Loucy (cell line): ENCODE measurements around the gene PPFIBP2.

ENCODE experiments used
- H2AFZ ChIP-seq: fragments of 200-600 bp; sonication (generic); 2 replicates; pipeline ENCODE4 v1.6.0; 2016; ENCODE audit warnings: antibody characterized with exemption, mild to moderate bottlenecking, low read length, moderate library complexity
- H3F3A ChIP-seq: fragments of 200-600 bp; 2 replicates; pipeline ENCODE4 v1.6.0; 2016; ENCODE audit warnings: antibody characterized with exemption, low read depth, mild to moderate bottlenecking
- H3K27me3 ChIP-seq: fragments of 200-600 bp; sonication (generic); 2 replicates; pipeline ENCODE4 v1.6.1; 2014; ENCODE audit warnings: low read length, mild to moderate bottlenecking; ENCODE audit not compliant: insufficient read depth, poor library complexity, severe bottlenecking
- H3K36me3 ChIP-seq: fragments of 200-600 bp; sonication (generic); 2 replicates; pipeline ENCODE4 v1.6.1; 2016; ENCODE audit warnings: low read length; ENCODE audit not compliant: insufficient read depth
- H3K4me1 ChIP-seq: fragments of 200-600 bp; sonication (generic); 2 replicates; pipeline ENCODE4 v1.5.1; 2014; ENCODE audit warnings: low read length, mild to moderate bottlenecking; ENCODE audit not compliant: insufficient read depth, poor library complexity, severe bottlenecking
- H3K4me2 ChIP-seq: fragments of 200-600 bp; sonication (generic); 2 replicates; pipeline ENCODE4 v1.6.0; 2014; ENCODE audit warnings: antibody characterized with exemption, low read length, low read depth, mild to moderate bottlenecking; ENCODE audit not compliant: poor library complexity, severe bottlenecking
- H3K4me3 ChIP-seq: fragments of 200-600 bp; sonication (generic); 2 replicates; pipeline ENCODE4 v1.5.1; 2014; ENCODE audit warnings: low read length, mild to moderate bottlenecking, mixed read lengths; ENCODE audit not compliant: poor library complexity, severe bottlenecking
- H3K79me2 ChIP-seq: fragments of 200-600 bp; sonication (generic); 2 replicates; pipeline ENCODE4 v1.6.1; 2014; ENCODE audit warnings: low read length; ENCODE audit not compliant: insufficient read depth
- H3K9ac ChIP-seq: fragments of 200-600 bp; sonication (generic); 2 replicates; pipeline ENCODE4 v1.6.0; 2014; ENCODE audit warnings: mild to moderate bottlenecking, low read depth, low read length, moderate library complexity; ENCODE audit not compliant: poor library complexity, severe bottlenecking
- H3K9me2 ChIP-seq: fragments of 200-600 bp; sonication (generic); replicated peaks from 2 replicates; pipeline ENCODE4 v1.6.1; 2016; ENCODE audit warnings: low read depth, low read length, mixed read lengths
- H3K9me3 ChIP-seq: fragments of 200-600 bp; sonication (generic); 2 replicates; pipeline ENCODE4 v1.6.1; 2014; ENCODE audit warnings: mild to moderate bottlenecking, antibody characterized with exemption, low read length, low read depth; ENCODE audit not compliant: insufficient read depth
- H4K20me1 ChIP-seq: fragments of 200-600 bp; sonication (generic); 2 replicates; pipeline ENCODE4 v1.6.0; 2014; ENCODE audit warnings: antibody characterized with exemption, low read length, mild to moderate bottlenecking; ENCODE audit not compliant: insufficient read depth, poor library complexity, severe bottlenecking
- EZH2phosphoT487 ChIP-seq: fragments of 200-600 bp; IDR thresholded peaks from 2 replicates; pipeline ENCODE4 v1.6.1; 2018; ENCODE audit warnings: antibody characterized with exemption, mild to moderate bottlenecking, moderate library complexity, borderline replicate concordance
- TF ChIP-seq, protein P1 (sequence below): fragments of 200-600 bp; sonication (generic); conservative IDR thresholded peaks from 2 replicates; pipeline ENCODE4 v1.5.1; 2014; ENCODE audit warnings: mild to moderate bottlenecking, antibody characterized with exemption, low read length

The PPFIBP2 gene

DNA sequence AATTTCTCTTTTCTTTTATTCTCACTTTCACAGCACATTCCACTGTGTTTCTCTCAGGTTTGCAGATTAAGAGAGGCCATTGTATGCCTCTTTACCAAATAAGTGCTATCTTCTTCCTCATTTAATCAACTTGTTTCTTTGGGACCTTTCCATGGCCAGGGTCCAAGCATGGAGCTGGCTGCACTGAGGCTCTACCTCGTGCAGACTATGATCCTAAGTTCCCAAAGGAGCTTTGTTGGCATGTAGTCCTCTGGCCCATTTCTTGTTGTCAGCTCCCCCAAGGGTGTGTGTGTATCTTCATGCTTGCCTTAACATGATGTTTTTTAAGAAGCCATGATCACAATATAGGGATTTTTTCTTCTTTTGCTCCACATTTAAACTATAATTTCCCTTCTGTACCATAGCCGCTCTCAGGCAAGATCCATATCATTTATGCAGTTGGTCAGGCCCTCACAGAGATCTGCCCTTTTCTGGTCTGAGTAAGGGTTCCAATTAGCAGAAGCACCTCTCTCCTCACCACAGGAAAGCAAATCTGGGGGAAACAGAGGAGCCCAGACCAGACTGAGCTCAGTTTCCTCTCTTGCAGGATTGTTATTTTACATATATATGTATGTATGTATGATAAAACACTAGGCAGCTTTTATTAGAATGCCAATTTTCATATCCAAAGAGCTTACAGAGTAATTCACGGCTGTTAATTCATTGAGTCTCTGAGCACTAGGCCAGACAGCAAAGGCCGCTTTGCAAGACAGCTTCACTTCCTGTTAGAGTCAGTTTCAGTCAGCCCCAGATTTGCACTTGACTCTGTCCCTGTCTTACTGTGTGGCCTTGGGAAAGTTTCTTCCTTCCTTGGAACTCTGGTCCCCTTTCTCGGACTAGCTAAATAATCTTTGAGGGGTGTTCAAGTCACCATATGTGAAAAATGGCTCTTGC is 125.2 kb downstream of the PPFIBP2 start:
- Histone ChIP-seq H3K9me2 (no peaks in the 10 kb centered on the region), H3K27me3 (peaks cover 9% of the 10 kb centered on the region), H3K9me3 (no peaks in the 10 kb centered on the region), H3K9ac (no peak overlapping the region), H3K4me3 (no peak overlapping the region), H3K4me2 (no peak overlapping the region), H2AFZ (no peak overlapping the region), H3K4me1 (no peaks in the 10 kb centered on the region), H3F3A (no peaks in the 10 kb centered on the region), H3K79me2 (no peaks in the 10 kb centered on the region), H3K36me3 (no peaks in the 10 kb centered on the region), H4K20me1 (no peaks in the 10 kb centered on the region)
- TF ChIP-seq, protein P1, sequence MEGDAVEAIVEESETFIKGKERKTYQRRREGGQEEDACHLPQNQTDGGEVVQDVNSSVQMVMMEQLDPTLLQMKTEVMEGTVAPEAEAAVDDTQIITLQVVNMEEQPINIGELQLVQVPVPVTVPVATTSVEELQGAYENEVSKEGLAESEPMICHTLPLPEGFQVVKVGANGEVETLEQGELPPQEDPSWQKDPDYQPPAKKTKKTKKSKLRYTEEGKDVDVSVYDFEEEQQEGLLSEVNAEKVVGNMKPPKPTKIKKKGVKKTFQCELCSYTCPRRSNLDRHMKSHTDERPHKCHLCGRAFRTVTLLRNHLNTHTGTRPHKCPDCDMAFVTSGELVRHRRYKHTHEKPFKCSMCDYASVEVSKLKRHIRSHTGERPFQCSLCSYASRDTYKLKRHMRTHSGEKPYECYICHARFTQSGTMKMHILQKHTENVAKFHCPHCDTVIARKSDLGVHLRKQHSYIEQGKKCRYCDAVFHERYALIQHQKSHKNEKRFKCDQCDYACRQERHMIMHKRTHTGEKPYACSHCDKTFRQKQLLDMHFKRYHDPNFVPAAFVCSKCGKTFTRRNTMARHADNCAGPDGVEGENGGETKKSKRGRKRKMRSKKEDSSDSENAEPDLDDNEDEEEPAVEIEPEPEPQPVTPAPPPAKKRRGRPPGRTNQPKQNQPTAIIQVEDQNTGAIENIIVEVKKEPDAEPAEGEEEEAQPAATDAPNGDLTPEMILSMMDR = no peak
- no peak for TF ChIP-seq EZH2phosphoT487

DNA sequence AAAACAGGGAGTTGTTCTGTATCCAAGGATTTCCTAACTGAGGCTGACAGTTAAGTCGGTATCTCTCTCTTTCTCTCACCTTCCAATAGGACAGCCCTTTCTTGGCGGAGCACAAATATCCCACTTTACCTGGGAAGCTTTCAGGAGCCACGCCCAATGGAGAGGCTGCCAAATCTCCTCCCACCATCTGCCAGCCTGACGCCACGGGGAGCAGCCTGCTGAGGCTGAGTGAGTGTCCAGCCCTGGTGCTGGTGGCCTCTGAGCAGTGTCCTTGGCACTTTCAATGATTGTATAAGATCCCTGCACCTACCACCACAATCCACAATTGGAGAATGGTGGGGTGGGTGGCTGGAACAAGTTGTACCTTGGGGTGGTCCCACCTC is 125.8 kb downstream of the PPFIBP2 start:
- Histone ChIP-seq H3K4me3 (no peak overlapping the region), H3K36me3 (no peaks in the 10 kb centered on the region), H3K9me2 (no peaks in the 10 kb centered on the region), H3K9ac (no peak overlapping the region), H3K79me2 (no peaks in the 10 kb centered on the region), H3K4me2 (no peak overlapping the region), H4K20me1 (no peaks in the 10 kb centered on the region), H3K9me3 (no peaks in the 10 kb centered on the region), H3K27me3 (peaks cover 9% of the 10 kb centered on the region), H3K4me1 (no peaks in the 10 kb centered on the region), H3F3A (no peaks in the 10 kb centered on the region), H2AFZ (no peak overlapping the region)
- TF ChIP-seq EZH2phosphoT487 = no peak
- TF ChIP-seq, protein P1 = no peak

DNA sequence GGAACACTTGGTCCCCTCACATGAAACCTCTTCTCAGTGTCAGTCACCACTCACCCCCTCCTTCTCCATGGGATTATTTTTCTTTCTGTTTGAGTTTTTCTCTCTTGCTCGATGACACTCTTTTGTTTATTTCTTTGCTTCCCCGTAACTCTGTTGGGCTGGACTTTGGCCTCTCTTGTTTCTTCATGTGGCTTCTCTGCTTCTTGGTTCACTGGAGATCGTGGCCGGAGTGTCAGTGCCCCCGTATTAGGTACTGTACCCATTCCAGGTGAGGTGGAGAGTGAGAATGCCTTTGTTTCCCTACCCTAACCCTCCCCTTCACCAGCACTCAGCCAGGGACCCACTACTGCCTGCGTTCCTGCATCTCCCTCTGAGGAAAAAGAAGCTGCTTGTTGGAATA is 127.0 kb downstream of the PPFIBP2 start:
- Histone ChIP-seq H3K4me2 (no peak overlapping the region), H3K27me3 (peaks cover 9% of the 10 kb centered on the region), H3F3A (no peaks in the 10 kb centered on the region), H3K9ac (no peak overlapping the region), H3K9me2 (no peaks in the 10 kb centered on the region), H3K36me3 (no peaks in the 10 kb centered on the region), H3K9me3 (no peaks in the 10 kb centered on the region), H3K79me2 (no peaks in the 10 kb centered on the region), H3K4me1 (no peaks in the 10 kb centered on the region), H4K20me1 (no peaks in the 10 kb centered on the region), H3K4me3 (no peak overlapping the region), H2AFZ (no peak overlapping the region)
- TF ChIP-seq, protein P1 = no peak
- TF ChIP-seq EZH2phosphoT487 = no peak
